ENCODE measurements around the gene PHF20.
"Not testable (repeated sequence)": the region's sequence is repeated elsewhere in the genome, so short reads cannot be mapped to it uniquely, and the experiment has no call there.

The PHF20 gene

DNA sequence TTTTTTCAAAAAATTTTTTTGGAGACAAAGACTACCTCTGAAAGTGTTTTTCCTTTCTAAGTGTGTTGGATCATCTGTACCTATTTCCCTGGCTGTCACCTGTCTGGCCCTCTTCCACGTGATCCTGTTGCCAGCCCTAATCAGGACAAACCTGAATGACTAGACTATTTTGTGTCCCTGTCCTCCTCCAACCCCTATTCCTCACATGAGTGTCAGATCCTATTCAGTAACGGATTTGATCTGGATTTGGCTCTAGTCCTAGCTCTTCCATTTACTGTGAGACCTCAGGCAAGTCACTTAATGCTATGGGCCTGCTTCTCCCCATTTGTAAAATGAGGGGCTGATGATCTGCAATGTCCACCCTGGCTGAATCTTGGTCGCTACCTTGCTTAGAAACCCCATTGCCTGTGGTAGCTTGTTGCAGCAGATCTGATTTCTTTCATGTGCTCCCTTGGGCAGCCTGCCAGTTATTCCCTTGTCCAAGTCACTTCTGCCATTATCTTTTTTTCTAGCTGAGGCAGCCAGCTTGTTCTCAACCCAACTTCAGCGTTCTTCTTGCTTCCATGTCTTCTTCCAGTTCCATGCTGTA lies 4.8 kb downstream of the PHF20 start:
- DNase-seq (ENCODE audit: low read depth), result no peak

DNA sequence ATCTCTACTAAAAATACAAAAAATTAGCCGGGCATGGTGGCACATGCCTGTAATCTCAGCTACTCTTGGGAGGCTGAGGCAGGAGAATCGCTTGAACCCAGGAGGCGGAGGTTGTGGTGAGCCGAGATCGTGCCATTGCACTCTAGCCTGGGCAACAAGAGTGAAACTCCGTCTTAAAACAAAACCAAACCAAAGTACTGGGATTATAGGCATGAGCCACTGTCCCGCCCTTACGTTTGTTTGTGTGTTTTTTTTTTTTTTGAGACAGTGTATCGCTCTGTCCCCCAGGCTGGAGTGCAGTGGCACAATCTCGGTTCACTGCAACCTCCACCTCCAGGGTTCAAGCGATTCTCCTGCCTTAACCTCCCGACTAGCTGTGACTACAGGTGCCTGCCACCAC lies 12.0 kb downstream of the PHF20 start:
- not testable (repeated sequence) for DNase-seq (ENCODE audit: low read depth)

DNA sequence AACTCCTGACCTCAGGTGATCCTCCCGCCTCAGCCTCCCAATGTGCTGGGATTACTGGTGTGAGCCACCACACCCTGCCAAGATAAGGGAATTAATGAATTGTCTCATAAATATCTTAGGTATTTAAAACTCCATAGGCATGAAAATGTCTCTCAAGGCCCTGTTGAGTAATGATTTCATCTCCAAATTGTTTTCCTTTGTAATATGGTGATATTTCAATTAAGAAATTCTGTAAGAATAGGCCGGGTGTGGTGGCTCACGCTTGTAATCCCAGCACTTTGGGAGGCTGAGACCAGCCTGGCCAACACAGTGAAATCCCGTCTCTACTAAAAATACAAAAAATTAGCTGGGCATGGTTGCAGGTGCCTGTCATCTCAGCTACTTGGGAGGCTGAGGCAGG lies 13.7 kb downstream of the PHF20 start:
- not testable (repeated sequence) for DNase-seq (ENCODE audit: low read depth)

DNA sequence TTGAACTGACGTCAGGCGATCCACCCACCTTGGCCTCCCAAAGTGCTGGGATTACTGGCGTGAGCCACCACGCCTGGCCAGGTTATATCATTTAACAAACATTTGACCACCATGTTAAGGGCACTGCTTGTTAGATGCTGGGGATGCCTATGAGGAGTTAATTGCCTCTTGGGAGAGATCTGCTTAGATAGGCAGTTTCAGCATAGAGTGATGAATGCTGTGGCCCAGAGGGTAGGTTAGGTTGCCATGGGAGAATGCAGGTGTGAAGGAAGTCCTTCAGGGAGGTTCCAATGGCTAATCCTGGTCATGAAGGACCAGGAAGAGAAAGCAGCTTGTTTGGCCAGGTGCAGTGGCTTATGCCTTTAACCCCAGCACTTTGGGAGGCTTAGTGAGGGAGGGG lies 17.0 kb downstream of the PHF20 start:
- DNase-seq (ENCODE audit: low read depth), result no peak

DNA sequence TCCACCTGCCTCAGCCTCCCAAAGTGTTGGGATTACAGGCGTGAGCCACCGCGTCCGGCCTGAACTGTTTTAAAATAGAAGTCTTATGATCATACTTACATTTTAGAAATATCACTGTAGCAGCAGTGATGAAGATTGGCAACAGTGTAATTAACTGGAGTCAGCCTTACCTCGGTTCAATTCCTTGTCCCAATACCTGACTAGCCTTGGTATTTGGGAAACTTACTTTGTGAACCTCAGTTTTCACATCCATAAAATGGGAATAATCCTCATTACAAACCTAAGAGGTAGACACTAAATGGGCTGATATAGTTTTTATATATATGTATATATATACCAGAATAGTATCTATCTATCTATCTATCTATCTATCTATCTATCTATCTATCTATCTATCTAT lies 19.3 kb downstream of the PHF20 start:
- DNase-seq (ENCODE audit: low read depth), result no peak

DNA sequence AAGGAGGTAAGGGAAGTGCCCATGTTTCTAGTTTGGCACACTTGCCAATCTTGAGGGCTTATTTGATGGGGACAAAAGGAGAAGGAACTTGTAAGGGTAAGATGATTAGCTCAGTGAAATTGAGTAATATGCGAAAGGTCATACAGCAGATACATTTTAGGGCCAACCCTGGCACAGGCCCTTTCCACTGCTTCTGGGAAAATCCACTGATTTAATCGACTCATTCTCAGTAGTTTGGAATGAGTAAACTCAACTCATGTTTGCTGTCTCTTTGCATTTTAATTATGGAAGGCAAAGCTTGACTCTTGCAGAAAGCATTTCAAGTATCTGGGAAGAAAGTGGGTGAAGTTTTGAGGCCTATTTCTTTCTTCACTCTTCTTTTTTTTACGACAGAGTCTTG lies 20.0 kb downstream of the PHF20 start:
- DNase-seq (ENCODE audit: low read depth), result no peak

DNA sequence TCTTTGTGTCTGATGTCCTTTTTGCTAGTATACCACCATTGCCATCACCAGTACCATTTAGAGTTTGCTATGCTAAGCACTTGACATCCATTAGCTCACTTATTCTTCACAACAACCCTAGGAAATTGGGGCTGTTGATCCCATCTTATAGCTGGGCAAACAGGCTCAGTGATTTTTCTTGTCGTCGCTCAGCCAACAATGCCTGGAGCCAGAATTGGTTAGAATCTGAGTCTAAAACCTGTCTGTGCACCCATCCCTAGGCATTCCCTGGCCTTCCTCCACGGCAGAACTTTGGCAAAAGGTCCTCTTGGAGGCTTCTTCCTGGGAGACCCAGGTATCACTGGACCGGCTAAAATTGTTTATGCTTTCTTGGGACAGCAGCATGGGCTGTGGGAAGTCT lies 20.9 kb downstream of the PHF20 start:
- no peak for DNase-seq (ENCODE audit: low read depth)

DNA sequence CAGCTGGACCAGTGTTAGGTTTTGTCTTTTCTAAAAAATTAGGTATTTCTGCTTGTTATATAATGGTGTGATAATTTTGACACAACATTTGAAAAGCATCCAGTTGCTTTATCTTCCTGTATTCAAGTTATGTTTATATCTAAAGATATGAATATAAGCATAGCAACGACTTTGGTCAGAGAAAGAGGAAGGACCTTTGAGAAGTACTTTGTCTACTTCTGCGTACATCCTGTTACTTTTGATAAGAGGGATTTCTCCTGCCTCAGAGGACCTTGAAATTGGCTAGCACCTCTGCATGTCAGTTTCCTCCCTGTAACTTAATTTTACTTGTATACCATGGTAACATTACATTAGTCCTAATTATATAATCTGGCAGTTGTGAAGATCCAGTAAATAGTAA lies 24.8 kb downstream of the PHF20 start:
- DNase-seq (ENCODE audit: low read depth), result no peak

DNA sequence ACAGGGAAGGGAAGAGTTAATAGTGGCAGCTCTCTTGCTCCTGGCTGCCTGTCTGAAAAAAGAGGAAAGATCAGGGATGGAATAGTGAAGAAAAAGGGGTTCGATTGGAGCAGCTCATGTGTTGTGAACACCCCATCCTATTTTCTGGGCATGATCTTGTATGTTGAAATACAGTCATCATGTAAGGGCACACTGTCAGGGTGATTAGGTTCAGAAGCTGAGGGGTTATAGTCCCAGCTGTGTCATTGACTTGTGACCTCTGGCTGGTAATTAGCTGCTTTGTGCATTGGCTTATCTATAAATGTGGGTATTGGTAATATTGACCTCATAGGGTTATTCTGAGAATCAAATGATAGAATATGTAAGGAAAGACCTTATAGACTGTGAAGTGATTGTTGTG lies 30.1 kb downstream of the PHF20 start:
- no peak for DNase-seq (ENCODE audit: low read depth)

DNA sequence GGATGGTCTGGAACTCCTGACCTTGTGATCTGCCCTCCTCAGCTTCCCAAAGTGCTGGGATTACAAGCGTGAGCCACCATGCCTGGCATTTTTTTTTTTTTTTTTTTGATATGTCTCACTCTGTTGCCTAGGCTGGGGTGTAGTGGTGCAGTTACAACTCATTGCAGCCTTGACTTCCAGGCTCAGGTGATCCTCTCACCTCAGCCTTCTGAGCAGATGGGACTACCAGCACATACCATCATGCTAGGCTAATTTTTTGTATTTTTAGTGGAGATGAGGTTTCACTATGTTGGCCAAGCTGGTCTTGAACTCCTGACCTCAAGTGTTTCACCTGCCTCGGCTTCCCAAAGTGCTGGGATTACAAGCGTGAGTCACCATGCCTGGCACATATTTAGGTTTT lies 34.3 kb downstream of the PHF20 start:
- no peak for DNase-seq (ENCODE audit: low read depth)

DNA sequence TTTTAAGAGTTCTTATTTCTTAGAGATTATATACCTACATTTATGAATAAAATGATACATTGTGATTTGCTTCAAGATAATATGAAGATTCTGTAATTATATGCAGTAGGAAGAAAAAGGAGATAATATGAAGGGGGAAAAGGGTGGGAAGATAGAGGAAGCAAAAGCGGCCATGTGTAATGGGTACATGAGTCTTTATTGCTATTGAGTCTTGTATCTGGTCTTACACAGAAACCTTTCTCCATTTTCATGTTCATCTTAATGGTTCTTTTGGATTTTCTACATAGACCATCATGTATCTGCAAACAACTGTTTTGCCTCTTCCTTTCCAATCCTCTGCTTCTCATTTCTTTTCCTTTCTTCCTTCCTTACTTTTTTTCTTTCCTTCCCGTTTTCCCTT lies 36.1 kb downstream of the PHF20 start:
- no peak for DNase-seq (ENCODE audit: low read depth)

DNA sequence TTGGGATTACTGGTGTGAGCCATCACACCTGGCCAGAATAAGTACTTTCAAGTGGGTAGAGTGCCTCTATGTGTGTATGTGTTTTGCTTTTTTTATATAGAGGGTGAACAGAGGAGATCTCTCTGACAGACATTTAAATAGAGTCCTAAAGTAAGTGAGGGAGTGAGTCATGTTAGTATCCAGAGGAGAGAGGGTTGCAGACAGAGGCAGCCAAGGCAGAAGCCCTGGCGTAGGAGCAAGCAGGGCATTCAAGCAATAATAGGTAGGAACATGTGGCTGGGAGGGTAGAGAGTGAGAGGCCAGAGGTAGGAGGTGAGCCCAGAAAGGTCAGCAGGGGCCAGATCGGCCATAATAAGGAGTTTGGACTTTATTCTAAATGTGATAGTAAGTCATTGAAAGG lies 48.9 kb downstream of the PHF20 start:
- DNase-seq (ENCODE audit: low read depth), result no peak

DNA sequence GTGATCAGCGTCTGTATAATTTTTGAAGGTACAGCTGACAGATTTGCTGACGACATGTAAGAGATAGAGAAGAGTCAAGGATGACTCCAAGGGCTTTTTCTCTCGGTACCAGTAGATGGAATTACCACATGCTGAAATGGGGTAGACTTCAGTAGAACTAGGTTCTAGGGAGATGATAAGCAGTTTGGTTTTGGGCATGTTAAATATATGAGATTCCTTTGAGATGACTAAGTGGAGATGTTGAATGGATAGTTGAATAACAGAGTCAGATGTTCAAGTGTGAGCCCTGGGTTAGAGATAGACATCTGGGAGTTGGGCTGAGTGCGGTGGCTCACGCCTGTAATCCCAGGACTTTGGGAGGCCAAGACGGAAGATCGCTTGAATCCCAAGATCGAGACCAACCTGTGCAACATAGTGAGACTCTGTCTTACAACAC lies 50.0 kb downstream of the PHF20 start:
- no peak for DNase-seq (ENCODE audit: low read depth)

DNA sequence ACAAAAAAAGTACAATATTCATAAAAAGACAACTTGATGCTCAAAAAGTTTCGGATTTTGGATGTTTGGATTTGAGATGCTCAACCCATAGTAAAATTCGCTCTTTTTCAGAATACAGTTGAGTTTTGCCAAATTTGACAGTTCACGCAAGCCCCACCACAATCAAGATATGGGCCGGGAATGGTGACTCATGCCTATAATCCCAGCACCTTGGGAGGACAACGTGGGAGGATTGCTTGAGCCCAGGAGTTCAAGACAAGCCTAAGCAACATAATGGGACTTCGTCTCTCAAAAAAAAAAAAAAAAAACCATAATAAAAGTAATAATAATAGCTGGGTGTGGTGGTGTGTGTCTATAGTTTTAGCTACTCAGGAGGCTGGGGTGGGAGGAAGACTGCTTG lies 51.3 kb downstream of the PHF20 start:
- no peak for DNase-seq (ENCODE audit: low read depth)

DNA sequence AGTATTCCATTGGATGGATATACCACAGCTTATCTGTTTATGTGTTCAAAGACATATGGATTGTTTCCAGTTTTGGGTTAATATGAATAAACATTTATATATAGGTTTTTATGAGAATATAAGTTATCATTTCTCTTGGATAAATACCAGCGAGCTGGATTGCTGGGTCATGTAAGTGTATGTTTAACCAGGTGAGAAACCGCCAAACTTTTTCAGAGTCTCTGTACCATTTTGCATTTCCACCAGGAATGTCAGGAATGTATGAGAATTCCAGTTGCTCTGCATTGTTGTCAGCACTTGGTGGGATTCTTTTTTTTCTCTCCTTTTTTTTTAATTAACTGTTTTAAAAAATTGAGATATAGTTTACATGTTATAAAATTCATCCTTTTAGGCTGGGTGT lies 52.1 kb downstream of the PHF20 start:
- DNase-seq (ENCODE audit: low read depth), result no peak

DNA sequence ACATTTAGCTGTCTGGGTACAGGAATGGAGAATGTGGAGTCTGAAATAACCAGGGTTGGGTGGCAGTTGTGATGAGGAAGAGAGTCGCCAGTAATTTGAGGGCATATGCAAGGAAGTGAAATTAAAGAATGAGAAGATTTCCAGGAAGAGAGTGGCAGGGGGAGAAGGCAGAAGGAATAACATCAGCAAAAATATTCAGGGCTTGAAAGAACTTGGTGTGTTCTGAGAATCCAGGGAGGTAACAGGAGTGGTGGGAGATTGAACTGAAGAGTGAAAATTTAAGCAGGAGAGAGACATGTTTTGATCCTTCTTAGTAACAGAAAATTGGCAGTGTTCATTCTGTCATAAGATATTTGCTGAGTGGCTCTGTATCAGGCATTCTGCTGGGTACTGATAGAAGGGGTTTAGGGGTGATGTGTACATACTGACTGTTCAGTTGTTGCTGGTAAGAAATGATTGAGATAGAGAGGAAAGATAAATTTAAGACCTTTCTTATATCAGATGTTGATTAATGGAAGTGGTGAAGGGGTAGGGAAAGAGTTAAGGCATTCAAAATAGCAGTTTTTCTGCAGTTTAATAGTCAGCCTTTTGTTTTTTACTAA lies 54.7 kb downstream of the PHF20 start:
- no peak for DNase-seq (ENCODE audit: low read depth)

DNA sequence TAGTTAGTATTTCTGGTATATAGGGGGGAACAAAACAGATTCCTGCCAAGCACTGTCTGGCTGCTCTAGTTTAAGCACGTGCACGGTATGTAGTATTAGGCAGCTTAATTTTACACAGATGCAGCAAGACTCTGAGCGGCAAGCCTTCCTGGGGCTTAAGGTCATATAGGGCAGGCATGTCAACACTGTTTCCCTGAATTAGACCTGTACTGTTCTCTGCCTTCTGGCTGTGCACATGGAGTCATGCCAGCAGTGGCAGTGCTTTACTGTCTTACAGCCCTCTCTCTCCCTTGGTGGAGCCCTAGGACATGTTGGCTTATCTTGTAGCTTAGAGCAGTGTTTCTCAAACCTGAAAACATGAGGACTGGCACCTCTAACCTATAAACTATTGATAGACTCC lies 56.6 kb downstream of the PHF20 start:
- DNase-seq (ENCODE audit: low read depth), result no peak

DNA sequence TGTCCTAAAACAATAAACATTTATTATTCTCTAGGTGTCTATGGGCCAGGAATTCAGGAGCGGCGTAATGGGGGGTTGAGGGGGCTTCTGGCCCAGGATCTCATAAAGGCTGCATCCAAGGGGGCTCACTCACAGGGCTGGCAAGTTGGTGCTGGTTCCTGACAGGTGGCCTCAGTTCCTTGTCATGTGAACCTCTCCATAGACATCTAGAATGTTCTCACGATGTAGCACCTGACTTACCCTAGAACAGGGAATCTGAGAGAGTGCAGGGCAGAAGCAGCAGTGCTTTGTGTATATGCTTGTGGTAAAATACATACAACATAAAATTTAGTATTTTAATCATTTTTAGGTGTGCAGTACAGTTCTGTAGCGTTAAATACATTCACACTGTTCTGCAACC lies 57.1 kb downstream of the PHF20 start:
- no peak for DNase-seq (ENCODE audit: low read depth)

DNA sequence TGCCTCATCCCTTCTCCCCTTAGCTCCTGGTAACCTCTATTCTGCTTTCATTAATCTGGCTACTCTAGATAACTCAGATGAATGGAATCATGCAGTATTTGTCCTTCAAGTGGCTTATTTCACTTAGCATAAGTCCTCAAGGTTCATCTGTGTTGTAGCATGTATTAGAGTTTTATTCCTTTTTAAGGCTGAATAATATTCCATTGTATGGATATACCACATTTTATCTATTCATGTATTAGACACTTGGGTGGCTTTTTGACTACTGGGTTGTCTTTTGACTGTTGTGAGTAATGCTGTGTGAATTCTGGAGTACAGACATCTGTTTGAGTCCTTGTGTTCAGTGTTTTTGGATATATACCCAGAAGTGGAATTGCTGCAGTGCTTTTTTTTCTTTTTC lies 58.4 kb downstream of the PHF20 start:
- DNase-seq (ENCODE audit: low read depth), result no peak

DNA sequence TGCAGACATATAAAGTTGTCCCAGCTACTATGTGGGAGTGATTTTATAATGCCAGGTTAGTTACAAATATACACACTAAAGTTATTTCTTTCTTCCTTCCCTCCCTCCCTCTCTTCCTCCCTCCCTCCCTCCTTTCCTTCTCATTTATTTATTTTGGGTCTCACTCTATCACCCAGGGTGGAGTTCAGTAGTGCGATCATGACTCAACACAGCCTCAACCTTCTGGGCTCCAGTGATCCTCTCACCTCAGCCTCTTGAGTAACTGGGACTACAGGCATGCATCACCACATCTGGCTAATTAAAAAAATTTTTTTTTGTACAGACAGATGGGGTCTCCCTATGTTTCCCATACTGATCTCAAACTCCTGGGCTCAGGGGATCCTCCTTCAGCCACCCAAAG lies 59.2 kb downstream of the PHF20 start:
- DNase-seq (ENCODE audit: low read depth), result no peak

DNA sequence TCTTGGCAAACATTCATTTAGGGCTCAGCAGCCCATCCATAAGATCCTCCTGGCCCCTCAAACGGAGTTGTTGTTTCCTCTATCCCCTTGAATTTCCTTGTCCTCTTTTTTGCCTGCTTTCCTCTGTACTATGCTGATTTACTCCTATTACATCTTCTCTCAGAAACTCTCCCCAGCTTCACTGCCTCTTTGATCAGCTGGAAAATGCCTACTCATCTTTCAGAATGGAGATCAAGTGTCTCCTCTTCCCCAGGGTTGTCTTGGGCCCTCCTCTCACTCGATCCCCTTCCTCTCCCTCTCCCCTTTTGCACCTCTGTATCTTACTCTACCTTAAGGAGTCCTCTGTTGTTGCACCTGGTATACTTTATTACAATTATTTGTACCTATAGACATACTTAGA lies 60.2 kb downstream of the PHF20 start:
- no peak for DNase-seq (ENCODE audit: low read depth)

DNA sequence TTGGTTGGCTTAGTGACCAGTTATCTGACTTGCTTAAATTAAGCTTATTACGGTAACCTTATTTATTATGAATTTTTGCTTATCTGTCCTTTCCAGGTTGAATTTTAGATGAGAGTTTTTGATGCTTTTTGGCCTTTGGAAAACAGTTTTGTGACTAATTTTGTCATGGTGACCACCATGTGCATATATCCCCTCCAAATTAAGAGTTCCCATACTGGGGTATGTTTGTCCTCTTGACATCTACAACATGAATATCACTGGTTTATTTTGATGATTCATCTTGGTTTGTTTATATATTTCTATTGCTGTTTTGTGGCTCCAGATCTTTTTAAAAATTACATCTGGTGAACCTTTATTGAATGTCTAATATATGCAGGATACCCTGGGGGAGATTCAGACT lies 61.4 kb downstream of the PHF20 start:
- DNase-seq (ENCODE audit: low read depth), result no peak

DNA sequence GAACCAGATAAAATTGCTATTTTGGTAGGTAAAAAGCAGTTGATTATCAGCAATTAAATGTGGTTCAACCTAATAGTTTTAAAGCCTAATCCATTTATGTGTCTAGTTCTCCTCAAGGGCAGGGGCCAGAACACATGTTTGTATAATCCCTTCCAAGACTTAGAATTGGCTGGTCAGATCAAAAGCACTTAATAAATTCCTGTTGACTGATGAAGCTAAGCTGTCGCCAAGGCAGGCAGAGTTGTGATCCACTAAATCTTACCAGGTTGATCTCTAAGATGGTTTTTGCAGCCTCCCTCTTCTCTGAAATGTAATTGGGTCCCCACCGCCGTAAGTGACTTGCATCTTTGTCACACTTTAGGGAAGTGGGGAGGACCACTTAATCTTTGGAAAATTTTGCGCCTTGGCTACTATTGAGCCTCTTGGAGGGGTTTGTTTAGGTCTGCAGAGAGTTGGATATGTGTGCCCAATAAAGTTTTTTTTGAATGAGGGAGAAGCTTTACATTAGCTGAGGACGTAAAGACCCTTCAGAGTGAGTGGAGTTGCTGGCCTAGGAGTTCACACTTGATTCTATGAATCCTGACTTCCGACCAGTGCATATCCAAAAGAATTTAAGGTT lies 65.9 kb downstream of the PHF20 start:
- no peak for DNase-seq (ENCODE audit: low read depth)

DNA sequence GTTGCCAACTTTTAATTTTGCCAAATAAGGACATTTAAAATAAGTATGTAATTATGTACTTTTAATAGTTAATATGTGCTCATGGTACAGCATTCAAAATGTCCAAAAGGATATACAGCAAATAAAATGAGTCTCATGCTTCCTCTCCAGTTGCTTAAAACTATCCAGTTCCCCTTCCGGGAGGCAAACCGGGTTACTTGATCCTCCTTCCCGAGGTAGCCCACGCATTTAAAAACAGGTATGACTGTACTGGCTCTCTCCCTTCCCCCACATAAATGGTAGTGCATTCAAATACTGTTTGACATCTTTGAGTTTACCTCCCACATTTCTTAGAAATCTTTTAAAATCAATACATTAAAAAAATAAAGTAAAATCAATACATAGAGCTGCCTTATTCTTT lies 66.4 kb downstream of the PHF20 start:
- no peak for DNase-seq (ENCODE audit: low read depth)

Data from activated gamma-delta T cell treated with anti-CD3 and anti-CD28 coated beads, Interleukin-2, amount 50 U/mL, for 16 hours (primary cell).